HG02588 (cell line): ENCODE measurements around the gene CCDC39.

ENCODE experiments used
- ATAC-seq: cut with Tn5 transposase; IDR thresholded peaks from one replicate; pipeline ENCODE4 v1.9.1; 2021; ENCODE audit warnings: mild to moderate bottlenecking, moderate library complexity; ENCODE audit not compliant: unreplicated experiment

CCDC39 gene

DNA sequence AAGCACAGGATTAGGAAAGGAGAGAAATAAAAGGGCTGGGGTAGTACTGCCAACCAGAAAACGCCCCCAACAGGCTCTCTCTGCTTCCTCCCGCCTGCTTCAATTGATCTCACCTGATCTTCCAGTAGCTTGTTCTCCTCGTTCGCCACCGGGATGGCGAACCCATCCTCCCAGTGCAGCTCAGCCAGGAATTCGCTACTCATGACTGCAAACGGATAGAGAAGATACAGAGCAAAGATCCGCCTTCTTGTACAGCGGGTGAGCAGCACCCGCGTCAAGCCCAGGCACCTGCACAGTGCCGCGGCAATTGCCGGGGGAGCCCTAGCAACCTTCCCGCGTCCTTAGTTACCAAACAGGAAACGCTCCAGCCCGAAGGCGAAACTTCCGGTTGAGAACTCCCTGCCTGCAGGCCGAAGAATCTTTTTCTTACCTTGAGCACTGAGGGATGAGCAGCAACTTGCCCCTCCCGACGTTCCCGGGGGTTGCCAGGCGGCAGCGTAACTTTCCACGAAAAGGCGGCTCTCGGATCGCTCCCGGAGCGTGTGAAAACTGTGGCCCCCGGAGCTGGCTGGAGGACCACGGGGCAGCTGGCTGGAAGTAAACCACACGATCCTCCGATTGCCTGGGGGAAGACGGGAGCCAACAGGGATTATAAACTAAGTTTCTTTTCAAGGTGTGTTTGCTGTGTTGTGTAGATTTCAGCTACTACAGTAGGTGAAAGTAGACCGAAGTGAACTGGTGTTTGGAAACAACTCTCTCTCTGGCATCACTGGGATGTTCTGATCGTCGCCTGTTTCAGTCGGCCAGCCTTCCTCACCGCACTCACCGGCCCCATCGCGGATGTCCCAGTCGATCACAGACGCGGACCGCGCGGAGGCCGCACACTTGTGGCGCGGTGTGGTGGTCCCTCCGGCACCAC is at the start of gene CCDC39:
Gene CCDC39 (minus strand): TSS at position 312 of the 919 bp plus-strand sequence. CDS start 109 bp downstream, at position 203.
- ATAC-seq, result peak; percentile 97

DNA sequence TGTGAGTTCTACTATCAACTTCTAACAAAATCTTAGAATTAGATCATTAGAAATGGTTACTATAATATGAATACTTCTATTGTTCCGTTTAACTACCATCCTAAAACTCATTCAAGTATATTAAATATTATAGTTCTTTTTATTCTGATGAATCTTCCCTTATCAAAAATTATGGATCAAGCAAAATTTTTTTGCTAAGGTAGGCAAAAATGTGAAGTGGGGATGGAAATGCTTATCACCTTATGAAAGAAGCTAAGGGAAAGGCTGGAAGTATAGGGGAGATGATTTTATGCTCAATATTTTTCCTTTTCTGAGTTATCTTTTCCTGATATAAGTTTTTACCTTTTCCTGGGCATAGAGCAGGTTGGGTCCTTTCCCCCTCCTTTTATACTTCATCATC is 40.7 kb upstream of the CCDC39 start:
- no peak for ATAC-seq

GRCh38 chr3:180707896-180708295 is 28.6 kb upstream of the CCDC39 start:
- no peak for ATAC-seq

GRCh38 chr3:180705619-180706018 is 26.3 kb upstream of the CCDC39 start:
- no peak for ATAC-seq

- no peak for ATAC-seq
These were observed 25.2 kb upstream of the CCDC39 start for GRCh38 chr3:180704532-180704931.

DNA sequence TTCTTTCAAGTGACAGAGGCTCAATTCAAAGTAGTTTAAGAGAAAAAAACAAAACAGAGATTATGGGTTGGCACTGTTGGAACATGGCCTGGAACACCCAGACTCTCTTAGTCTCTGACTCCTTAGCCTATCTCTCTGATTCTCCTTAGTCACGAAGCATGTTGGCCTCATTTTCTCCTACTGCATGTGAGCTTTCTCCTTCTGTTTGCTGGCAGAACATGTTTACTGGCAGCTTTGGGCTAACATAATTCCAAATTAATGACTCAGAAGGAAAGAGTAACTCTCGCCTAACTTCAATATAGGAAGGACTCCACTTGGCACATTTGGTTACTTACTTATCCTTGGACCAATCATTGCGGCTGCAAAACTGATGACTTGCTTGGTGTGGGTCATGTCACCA is 21.7 kb upstream of the CCDC39 start:
- ATAC-seq, result no peak

DNA sequence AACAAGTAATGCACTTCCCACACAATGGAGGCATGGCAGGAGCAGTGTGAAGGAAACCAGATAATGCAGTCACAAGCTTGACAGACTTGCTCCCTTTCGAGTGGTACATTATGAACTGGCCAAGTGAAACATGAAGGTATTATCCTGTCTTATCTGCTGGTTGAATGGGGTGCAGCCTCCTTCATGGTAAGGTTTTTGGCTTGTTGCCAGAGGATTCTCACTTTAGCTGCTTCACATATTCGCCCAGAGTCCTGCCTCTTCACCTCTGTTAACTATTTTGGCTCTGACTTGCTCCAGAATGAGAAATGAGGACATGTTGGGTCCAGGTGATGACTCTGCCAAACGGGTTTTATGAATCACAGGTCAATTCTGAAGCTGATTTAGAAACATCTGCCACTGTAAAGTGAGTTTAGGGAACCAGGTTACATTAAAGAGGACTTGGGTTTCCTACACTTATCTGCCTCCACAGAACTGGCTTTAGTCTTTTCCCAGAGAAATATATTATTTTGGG is 19.5 kb upstream of the CCDC39 start:
- ATAC-seq, result no peak

GRCh38 chr3:180694321-180694720 is 15.0 kb upstream of the CCDC39 start:
- no peak for ATAC-seq

DNA sequence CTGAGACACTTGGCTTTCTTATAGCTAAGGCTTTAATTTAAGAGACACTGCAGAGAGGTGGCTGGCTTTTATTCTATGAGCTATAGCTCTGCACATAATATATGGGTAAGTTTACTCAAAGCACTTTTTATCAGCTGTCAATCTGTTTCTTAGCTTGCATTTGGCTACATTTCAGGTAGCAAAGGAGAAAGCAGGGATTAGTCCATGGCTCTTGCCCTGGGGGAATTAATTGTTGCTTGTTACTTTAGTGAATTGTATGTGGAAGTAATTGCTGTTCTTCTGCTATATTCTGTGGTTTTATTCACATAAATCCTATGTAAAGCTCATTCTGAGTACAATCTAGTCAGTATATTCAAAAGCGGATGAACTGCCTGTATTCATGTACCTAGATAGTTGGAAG is 14.4 kb upstream of the CCDC39 start:
- no peak for ATAC-seq

- no peak for ATAC-seq
These were observed 10.8 kb upstream of the CCDC39 start for GRCh38 chr3:180690061-180690460.

DNA sequence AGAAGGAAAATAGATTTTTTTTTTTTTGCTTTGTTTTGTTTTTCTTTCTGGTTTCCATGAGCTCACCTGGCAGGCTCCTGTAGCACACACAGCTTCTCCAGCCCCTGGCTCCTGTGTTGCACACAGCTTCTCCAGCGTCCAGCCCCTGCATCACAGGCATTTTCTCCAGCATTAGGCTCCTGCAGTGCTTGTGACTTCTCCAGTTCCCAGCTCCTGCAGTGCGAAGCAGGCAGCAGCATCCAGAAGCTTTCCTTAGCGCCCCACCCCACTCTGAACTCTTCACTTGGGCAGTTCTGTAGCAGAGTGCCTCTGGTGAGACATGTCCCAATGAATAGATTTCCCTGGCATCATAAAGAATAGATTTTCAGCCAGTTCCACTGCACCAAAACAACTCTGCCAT is 5.5 kb upstream of the CCDC39 start:
- ATAC-seq, result no peak

- ATAC-seq, result no peak
These were observed 4.5 kb upstream of the CCDC39 start for GRCh38 chr3:180683816-180684215.

GRCh38 chr3:180680097-180680430 is 775 bp upstream of the CCDC39 start:
- peak; percentile 27 for ATAC-seq

DNA sequence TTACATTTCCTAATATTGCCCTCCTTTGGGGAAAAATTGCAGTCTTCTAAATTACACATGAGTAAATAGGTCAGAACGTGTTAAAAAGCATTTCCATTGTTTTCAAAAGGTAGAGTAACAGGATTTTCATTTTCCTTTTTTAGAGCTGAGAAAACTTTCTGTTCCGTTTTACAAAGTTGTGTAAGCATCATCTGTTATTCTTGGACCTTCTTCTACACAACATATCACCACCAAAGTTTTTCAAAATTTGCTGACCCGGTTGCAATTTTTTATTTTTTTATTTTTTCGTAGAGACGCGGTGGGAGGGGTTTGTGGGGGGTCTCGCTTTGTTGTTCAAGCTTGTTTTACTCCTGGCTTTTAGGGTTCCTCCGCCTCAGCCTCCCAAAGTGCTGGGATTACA is 1.1 kb downstream of the CCDC39 start:
- no peak for ATAC-seq

DNA sequence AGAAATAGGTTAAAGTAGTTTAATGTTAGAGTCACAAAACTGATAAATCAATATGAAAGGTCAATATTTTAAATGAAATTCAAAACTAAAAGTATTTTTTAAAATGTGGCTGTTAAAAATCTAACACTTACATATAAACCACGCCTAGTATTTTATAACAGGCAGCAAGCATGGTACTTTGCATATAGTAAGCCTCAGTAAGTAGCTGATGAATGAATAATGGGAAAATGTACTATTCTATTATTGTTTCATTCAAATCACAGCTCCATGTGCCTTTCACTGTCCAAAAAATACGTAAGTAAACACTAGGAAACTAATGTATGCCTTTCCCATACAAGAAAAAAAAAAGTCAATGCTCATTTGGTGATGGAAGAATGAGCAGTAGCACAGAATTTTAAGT is 17.8 kb downstream of the CCDC39 start:
- ATAC-seq, result no peak

GRCh38 chr3:180657094-180657493 is 22.2 kb downstream of the CCDC39 start:
- no peak for ATAC-seq

DNA sequence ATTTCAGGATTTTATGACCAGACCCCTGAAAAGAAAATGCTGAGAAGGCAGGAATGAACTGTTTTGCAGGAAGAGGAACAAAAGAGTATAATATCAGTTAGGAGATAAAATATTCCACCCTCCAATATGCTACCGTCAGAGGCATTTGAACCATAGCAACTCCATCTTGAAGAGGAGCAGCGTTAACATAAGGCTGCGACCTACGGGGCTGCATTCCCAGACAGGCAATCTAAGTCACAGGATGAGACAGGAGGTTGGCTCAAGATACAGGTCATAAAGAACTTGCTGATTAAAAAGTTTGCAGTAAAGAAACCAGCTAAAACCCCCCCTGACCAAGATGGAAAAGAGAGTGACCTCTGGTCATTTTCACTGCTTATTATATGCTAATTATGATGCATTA is 22.9 kb downstream of the CCDC39 start:
- no peak for ATAC-seq

GRCh38 chr3:180646187-180646790 is 33.0 kb downstream of the CCDC39 start:
- ATAC-seq, result peak; percentile 67

DNA sequence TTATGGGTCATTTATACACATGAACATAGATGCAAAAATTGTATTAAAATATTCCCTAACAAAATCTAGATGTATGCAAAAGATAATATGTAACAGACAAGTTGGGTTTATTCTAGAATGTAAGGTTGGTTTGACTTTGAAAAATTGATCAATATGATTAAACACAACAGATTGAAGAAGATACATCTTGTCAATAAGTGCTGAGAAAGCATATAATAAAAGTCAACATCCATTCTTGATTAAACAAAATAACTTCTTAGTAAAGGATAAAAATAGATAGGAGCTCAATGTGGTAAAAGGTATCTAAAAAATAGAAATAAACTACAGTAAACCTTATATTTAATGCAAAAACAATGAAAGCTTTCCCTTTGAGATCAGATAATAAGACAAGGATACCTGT is 38.3 kb downstream of the CCDC39 start:
- no peak for ATAC-seq

DNA sequence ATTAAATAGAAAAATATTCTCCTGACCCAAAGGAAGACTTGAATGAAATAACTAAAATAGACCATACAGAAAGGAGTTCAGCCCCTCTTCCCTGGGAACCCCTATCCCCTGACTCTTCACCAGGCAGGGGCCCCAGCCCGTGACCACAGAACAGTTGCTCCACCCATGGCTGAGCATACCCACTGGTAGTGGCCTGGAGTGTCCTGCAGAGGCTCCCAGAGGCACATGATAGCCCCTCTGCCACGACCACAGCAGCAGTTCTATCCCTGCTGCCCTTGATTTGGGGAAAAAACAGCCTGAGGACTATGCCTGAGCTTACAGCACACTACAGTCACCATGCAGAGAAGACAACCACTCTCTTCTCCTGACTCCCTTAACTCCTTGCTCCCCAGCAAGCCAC is 45.6 kb downstream of the CCDC39 start:
- no peak for ATAC-seq

DNA sequence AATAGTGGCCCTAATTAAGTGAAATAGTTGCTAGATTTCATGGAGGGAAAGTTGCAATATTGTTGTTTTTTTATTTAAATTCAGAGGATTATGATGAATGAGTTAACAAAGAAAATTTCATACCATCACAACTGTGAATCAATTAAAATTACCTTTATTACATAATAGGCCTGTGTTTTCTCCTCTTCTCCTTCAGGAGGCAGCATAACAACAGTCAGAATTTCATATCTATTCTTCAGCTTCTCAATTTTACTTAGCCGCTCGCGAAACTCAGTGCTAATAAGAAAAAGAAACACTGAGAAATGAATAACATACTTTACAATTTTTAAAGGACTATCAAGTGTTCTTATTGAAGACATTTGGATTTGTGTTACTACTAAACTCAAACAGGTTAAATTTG is 48.0 kb downstream of the CCDC39 start:
- ATAC-seq, result no peak

DNA sequence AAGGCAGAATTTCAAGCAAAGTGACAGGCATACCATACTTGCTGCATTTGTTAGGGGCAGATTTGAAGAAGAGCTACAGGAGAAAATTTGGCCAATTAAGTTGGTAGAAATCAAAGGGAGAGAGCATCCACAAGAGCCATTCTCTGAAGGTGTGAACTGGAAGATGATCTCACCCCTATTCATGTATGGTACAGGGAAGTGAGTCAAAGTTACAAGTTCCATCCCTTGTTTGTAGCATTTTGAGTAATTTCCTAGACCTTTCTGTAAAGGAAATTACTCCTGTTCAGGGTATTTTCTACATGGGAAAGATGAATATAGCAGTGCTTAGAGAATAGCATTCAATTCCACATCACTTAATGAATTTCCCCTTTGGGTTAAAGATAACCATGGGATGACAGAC is 48.9 kb downstream of the CCDC39 start:
- ATAC-seq, result no peak
